Measurements from ENCODE around the gene UBL3.

Gene UBL3

GRCh38 chr13:29856426-29856825 is 6.0 kb upstream of the UBL3 start:
- no peak for DNase-seq (ENCODE audit: low read depth)

- no peak for DNase-seq (ENCODE audit: low read depth)
These were observed 5.4 kb upstream of the UBL3 start for GRCh38 chr13:29855784-29856183.

- DNase-seq (ENCODE audit: low read depth), result no peak
These were observed 4.6 kb upstream of the UBL3 start for GRCh38 chr13:29855009-29855408.

- no peak for DNase-seq (ENCODE audit: low read depth)
These were observed 2.7 kb upstream of the UBL3 start for GRCh38 chr13:29853131-29853530.

GRCh38 chr13:29852472-29853054 is 2.1 kb upstream of the UBL3 start:
- no peak for DNase-seq (ENCODE audit: low read depth)

- no peak for DNase-seq (ENCODE audit: low read depth)
These were observed 645 bp downstream of the UBL3 start for GRCh38 chr13:29849731-29850212.

GRCh38 chr13:29849071-29849631 is 1.3 kb downstream of the UBL3 start:
- DNase-seq (ENCODE audit: low read depth), result no peak

GRCh38 chr13:29847501-29847983 is 2.9 kb downstream of the UBL3 start:
- no peak for DNase-seq (ENCODE audit: low read depth)

GRCh38 chr13:29846475-29847256 is 3.8 kb downstream of the UBL3 start:
- no peak for DNase-seq (ENCODE audit: low read depth)

- DNase-seq (ENCODE audit: low read depth), result no peak
These were observed 4.9 kb downstream of the UBL3 start for GRCh38 chr13:29845440-29846056.

- DNase-seq (ENCODE audit: low read depth), result no peak
These were observed 6.0 kb downstream of the UBL3 start for GRCh38 chr13:29844441-29844840.

- DNase-seq (ENCODE audit: low read depth), result no peak
These were observed 9.8 kb downstream of the UBL3 start for GRCh38 chr13:29840585-29840984.

- no peak for DNase-seq (ENCODE audit: low read depth)
These were observed 14.9 kb downstream of the UBL3 start for GRCh38 chr13:29835280-29836061.

- DNase-seq (ENCODE audit: low read depth), result no peak
These were observed 17.6 kb downstream of the UBL3 start for GRCh38 chr13:29832761-29833298.

GRCh38 chr13:29830000-29830399 is 20.4 kb downstream of the UBL3 start:
- DNase-seq (ENCODE audit: low read depth), result no peak

- no peak for DNase-seq (ENCODE audit: low read depth)
These were observed 31.3 kb downstream of the UBL3 start for GRCh38 chr13:29819143-29819542.

- no peak for DNase-seq (ENCODE audit: low read depth)
These were observed 32.6 kb downstream of the UBL3 start for GRCh38 chr13:29817604-29818378.

GRCh38 chr13:29816715-29817114 is 33.7 kb downstream of the UBL3 start:
- no peak for DNase-seq (ENCODE audit: low read depth)

- no peak for DNase-seq (ENCODE audit: low read depth)
These were observed 35.1 kb downstream of the UBL3 start for GRCh38 chr13:29815336-29815735.

- no peak for DNase-seq (ENCODE audit: low read depth)
These were observed 39.5 kb downstream of the UBL3 start for GRCh38 chr13:29810898-29811297.
